T-cell (primary cell): ENCODE data around the gene PUS3. TPM values are rescaled to one million over a fixed set of nuclear protein-coding genes. Genes with fewer than 3 reads are reported as not detected.
A peak's percentile ranks its signal among the peaks of the same experiment; 100 is the strongest.

Source experiments
- ATAC-seq, 4 experiments: fragments of 200-7000 bp in 3 of 4; fragments of 150-1000 bp in 1 of 4; cut with Tn5 transposase; replicated peaks in 1 of 4; 1 replicate in 3 of 4; 2 replicates in 1 of 4; pipeline ENCODE4 v1.10.0; 2021; ENCODE audit warnings: moderate library complexity in 3 of 4, mild to moderate bottlenecking in 2 of 4, moderate number of reproducible peaks in 1 of 4
- CTCF ChIA-PET, 2 donors: fragments of 300-600 bp; sonication (Branson Sonifier 250); formaldehyde crosslinking; loops; one replicate each; lab custom pipeline; 2022; ENCODE audit warnings: antibody characterized with exemption in 2 of 2; lab: Charles Lee
- POLR2A ChIA-PET, 2 donors: fragments of 300-600 bp; sonication (Branson Sonifier 250); formaldehyde crosslinking; loops; one replicate each; lab custom pipeline; 2022; ENCODE audit warnings: antibody characterized with exemption in 2 of 2; lab: Charles Lee
- DNase-seq, 35 experiments: peaks; one replicate each; pipeline versions ENCODE4 v3.0.0 to v3.0.0-alpha.2; 2013 to 2023
- H3K27ac ChIP-seq: one replicate; pipeline ENCODE4 v1.5.1; 2013; ENCODE audit warnings: low read length
- H3K27me3 ChIP-seq, 2 experiments: replicated peaks in 1 of 2; 1 replicate in 1 of 2; 2 replicates in 1 of 2; pipeline versions ENCODE4 v1.6.1 to v1.7.0; 2013; ENCODE audit warnings: low read length in 1 of 2, mixed read lengths in 1 of 2; ENCODE audit not compliant: control insufficient read depth in 2 of 2, insufficient read depth in 2 of 2; ENCODE audit errors: extremely low read depth in 1 of 2
- H3K36me3 ChIP-seq, 2 donors: 1 replicate in 1 of 2; 2 replicates in 1 of 2; pipeline versions ENCODE4 v1.6.1 to v1.7.0; 2013; ENCODE audit warnings: low read length in 1 of 2; ENCODE audit not compliant: control insufficient read depth in 2 of 2, insufficient read depth in 1 of 2; ENCODE audit errors: extremely low read depth in 1 of 2
- H3K4me1 ChIP-seq, 2 experiments: 1 replicate in 1 of 2; 2 replicates in 1 of 2; pipeline versions ENCODE4 v1.6.1 to v1.7.0; 2013; ENCODE audit warnings: low read length in 2 of 2, mixed read lengths in 1 of 2; ENCODE audit not compliant: insufficient read depth in 2 of 2, control insufficient read depth in 1 of 2; ENCODE audit errors: extremely low read depth in 1 of 2
- H3K4me3 ChIP-seq, 2 donors: 1 replicate in 1 of 2; 2 replicates in 1 of 2; pipeline versions ENCODE4 v1.5.1 to v1.7.0; 2013; ENCODE audit warnings: mild to moderate bottlenecking in 2 of 2, low read length in 1 of 2, moderate library complexity in 1 of 2; ENCODE audit not compliant: control insufficient read depth in 1 of 2; ENCODE audit errors: extremely low read depth in 1 of 2
- H3K9me3 ChIP-seq: 2 replicates; pipeline ENCODE4 v1.7.0; 2013
- H3K27ac Mint-ChIP-seq, 2 donors: one replicate each; pipeline ENCODE4 v1.8.0; 2020 to 2021; ENCODE audit warnings: mild to moderate bottlenecking in 2 of 2, mixed read lengths in 2 of 2
- H3K27me3 Mint-ChIP-seq, 2 donors: one replicate each; pipeline ENCODE4 v1.8.0; 2021 to 2022; ENCODE audit warnings: mixed read lengths in 2 of 2
- H3K36me3 Mint-ChIP-seq: one replicate; pipeline ENCODE4 v1.8.0; 2021; ENCODE audit warnings: mixed read lengths
- H3K4me1 Mint-ChIP-seq, 3 donors: one replicate each; pipeline ENCODE4 v1.8.0; 2020 to 2022; ENCODE audit warnings: mixed read lengths in 3 of 3, mild to moderate bottlenecking in 1 of 3
- H3K4me3 Mint-ChIP-seq, 3 donors: one replicate each; pipeline ENCODE4 v1.8.0; 2020 to 2022; ENCODE audit warnings: mild to moderate bottlenecking in 3 of 3, mixed read lengths in 3 of 3, moderate library complexity in 3 of 3
- H3K9me3 Mint-ChIP-seq, 3 donors: one replicate each; pipeline ENCODE4 v1.8.0; 2020 to 2022; ENCODE audit warnings: mixed read lengths in 3 of 3
- WGBS: methylation state at CpG from one replicate; pipeline ENCODE4 v1.1.5; 2013; ENCODE audit warnings: missing lambda C conversion rate; ENCODE audit not compliant: insufficient coverage; 5-methylcytosine and 5-hydroxymethylcytosine counted together
- total RNA-seq, 35 experiments: library from RNA in 6 of 35; stranded (reverse) in 6 of 35; fragments of 120-200 nt in 1 of 35; gene quantifications; one replicate each; pipeline versions ENCODE4 v1.2.1 to v1.2.4 and lab custom pipeline; 2013 to 2026

PUS3 gene
- total RNA-seq, 5 donors from 2014 or later (not counting 1 experiment from before 2014, with no cell fraction given): 5.2 to 14.6 (median 11.5) TPM

DNA sequence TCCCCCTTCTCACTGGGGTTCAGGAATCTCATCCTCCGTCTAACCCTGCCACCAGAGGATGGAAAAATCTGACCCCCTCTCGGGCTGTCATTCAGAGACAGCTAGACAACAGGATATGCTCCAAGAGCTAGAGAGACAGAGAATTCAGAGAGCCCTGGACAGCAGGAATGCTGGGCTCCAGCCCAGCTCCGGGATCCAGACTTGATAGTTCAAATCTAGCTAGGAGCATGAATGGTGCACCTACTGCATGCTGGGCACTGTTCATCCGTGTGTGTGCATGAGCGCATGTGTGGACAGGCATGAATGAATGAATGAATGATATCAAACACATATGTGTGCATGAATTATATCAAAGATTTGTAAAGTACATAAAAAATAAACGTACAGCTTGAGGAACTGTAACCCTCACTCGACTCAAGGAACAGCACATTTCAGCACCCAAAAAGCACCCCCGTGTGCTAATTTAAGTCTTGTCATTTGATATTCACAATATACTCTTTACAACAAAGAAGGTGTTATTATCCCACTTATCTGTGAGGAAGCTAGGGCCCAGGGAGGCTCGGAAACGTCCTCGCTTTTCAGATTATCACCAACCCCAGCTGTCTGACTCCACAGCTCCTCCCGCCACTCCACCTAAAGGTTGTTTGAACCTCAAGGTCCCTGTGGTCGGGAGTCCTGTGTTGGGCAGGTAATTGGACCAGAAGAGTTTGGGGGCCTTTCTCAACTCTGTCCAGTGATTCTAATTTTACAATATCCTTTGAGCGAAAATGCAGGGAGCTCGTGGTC is 42.2 kb upstream of the PUS3 start:
- H3K4me1 Mint-ChIP-seq: peaks cover 3 to 7% (median 6%) of the 10 kb centered on the region in 3 donors
- ATAC-seq: no peak
- H3K36me3 ChIP-seq: no peaks in the 10 kb centered on the region
- peak in 1 of 35 experiments; percentile 7 for DNase-seq
- peaks cover 0 to 35% of the 10 kb centered on the region in 2 experiments for H3K27me3 ChIP-seq
- H3K27ac Mint-ChIP-seq: no peak overlapping the region
- H3K4me1 ChIP-seq: peaks cover 0 to 4% of the 10 kb centered on the region in 2 experiments
- CTCF ChIA-PET: interaction anchor here (0.7 to 1.0 kb wide), 2 partner anchors 20 to 249 kb away, joined by 3 read pairs; no protein-coding TSS in a partner anchor
- POLR2A ChIA-PET: interaction anchor here in 1 of 2 donors (0.7 kb wide), 1 partner anchor 1178 kb away, joined by 3 read pairs; no protein-coding TSS in a partner anchor
- no peaks in the 10 kb centered on the region for H3K36me3 Mint-ChIP-seq
- H3K9me3 Mint-ChIP-seq: no peaks in the 10 kb centered on the region
- H3K4me3 Mint-ChIP-seq: no peak overlapping the region
- peaks cover 0 to 8% of the 10 kb centered on the region in 2 donors for H3K27me3 Mint-ChIP-seq
- H3K4me3 ChIP-seq: no peak overlapping the region
- no peaks in the 10 kb centered on the region for H3K9me3 ChIP-seq
- no peak overlapping the region for H3K27ac ChIP-seq
- WGBS: 55% methylated on average over 4 of the region's 15 CpGs

DNA sequence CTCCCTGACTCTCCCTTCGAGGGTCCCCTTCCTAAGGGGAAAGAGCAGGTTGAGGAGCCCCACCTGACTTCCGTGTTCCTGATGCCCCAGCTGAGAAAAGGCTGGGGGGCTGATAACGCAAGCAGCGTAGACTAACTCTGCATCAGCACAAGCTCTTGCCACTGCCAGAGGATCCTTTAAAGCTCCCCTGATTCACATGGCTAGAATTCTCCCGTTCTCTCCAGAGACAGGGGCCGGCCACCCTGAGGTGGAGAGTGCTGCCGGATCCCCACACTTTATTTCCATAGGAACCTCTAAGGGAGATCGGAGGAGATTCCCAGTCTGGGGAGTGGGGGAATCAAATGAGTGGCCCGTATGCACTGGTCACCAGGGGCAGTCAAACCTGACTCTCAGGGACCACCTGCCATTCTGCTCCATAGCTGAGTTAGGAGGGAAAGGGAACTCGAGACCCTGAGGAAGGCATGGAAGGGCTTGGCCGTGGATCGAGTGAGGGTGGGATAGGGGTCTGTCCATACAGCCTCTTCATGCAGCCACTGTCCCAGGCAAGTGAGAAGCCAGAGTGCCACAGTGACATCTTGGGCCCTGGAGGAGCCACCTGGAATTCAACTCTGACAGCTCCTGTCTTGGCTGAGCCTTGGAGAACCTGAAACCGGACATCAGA is 41.5 kb upstream of the PUS3 start:
- Mint-ChIP-seq H3K27me3 (peaks cover 0 to 7% of the 10 kb centered on the region in 2 donors), H3K9me3 (no peaks in the 10 kb centered on the region)

DNA sequence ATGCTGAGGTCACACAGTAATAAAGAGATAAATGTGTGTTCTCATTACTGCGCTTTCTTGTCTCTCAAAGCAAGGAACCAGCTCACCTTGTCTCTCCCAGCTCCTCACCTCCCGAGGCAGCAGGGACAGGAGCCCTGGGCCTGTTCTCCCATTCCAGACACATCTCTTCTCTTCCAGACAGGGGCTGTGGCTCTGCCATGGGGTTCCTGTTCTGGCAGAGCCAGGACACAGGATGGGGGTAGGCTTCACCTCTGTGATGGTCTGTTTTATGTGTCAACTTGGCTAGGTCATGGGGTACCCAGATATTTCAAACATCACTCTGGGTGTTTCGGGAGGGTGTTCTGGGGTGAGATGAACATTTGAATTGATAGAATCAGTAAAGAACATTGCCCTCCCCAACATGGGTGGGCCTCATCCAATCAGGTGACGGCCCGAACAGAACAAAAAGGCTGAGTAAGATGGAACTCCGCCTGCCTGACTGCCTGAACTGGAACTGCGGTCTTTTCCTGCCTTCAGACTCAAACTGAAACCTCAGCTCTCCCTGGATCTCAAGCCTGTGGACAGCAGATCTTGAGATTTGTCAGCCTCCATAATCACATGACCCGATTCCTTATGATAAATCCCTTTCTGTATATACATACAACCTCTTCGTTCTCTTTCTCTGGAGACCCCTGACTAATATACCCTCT is 40.8 kb upstream of the PUS3 start:
- Mint-ChIP-seq H3K27me3 (peaks cover 0 to 4% of the 10 kb centered on the region in 2 donors), H3K4me1 (peaks cover 5 to 10% (median 8%) of the 10 kb centered on the region in 3 donors), H3K36me3 (no peaks in the 10 kb centered on the region), H3K9me3 (no peaks in the 10 kb centered on the region), H3K27ac (no peak overlapping the region), H3K4me3 (no peak overlapping the region)
- ChIA-PET POLR2A (interaction anchor here in 1 of 2 donors (0.7 kb wide), 1 partner anchor 64 kb away, joined by 4 read pairs; no protein-coding TSS in a partner anchor), CTCF (interaction anchor here (0.5 to 1.5 kb wide), 4 partner anchors 12 to 541 kb away, joined by 3 to 5 read pairs (median 4); no protein-coding TSS in a partner anchor)
- ATAC-seq (no peak), DNase-seq (no peak)
- peaks cover 0 to 31% of the 10 kb centered on the region in 2 experiments for H3K27me3 ChIP-seq
- WGBS: 63% methylated on average over 5 of the region's 9 CpGs
- H3K36me3 ChIP-seq: no peaks in the 10 kb centered on the region
- H3K4me3 ChIP-seq: no peak overlapping the region
- H3K27ac ChIP-seq: no peak overlapping the region
- no peaks in the 10 kb centered on the region for H3K9me3 ChIP-seq
- H3K4me1 ChIP-seq: peaks cover 0 to 4% of the 10 kb centered on the region in 2 experiments

More for the DNA sequence above, 41.5 kb upstream of the PUS3 start:
- H3K36me3 Mint-ChIP-seq: no peaks in the 10 kb centered on the region
- H3K4me3 ChIP-seq: no peak overlapping the region
- ATAC-seq (no peak), DNase-seq (no peak)
- H3K27ac Mint-ChIP-seq: no peak overlapping the region
- peaks cover 0 to 30% of the 10 kb centered on the region in 2 experiments for H3K27me3 ChIP-seq
- H3K4me1 Mint-ChIP-seq: peaks cover 3 to 7% (median 6%) of the 10 kb centered on the region in 3 donors
- H3K36me3 ChIP-seq: no peaks in the 10 kb centered on the region
- H3K4me3 Mint-ChIP-seq: no peak overlapping the region
- ChIA-PET CTCF (interaction anchor here in 1 of 2 donors (1.0 kb wide), 1 partner anchor 249 kb away, joined by 3 read pairs; no protein-coding TSS in a partner anchor), POLR2A (interaction anchor here in 1 of 2 donors (0.7 kb wide), 1 partner anchor 1179 kb away, joined by 3 read pairs; no protein-coding TSS in a partner anchor)
- WGBS: 57% methylated on average over 5 of the region's 13 CpGs
- H3K9me3 ChIP-seq: no peaks in the 10 kb centered on the region
- no peak overlapping the region for H3K27ac ChIP-seq
- peaks cover 0 to 4% of the 10 kb centered on the region in 2 experiments for H3K4me1 ChIP-seq

DNA sequence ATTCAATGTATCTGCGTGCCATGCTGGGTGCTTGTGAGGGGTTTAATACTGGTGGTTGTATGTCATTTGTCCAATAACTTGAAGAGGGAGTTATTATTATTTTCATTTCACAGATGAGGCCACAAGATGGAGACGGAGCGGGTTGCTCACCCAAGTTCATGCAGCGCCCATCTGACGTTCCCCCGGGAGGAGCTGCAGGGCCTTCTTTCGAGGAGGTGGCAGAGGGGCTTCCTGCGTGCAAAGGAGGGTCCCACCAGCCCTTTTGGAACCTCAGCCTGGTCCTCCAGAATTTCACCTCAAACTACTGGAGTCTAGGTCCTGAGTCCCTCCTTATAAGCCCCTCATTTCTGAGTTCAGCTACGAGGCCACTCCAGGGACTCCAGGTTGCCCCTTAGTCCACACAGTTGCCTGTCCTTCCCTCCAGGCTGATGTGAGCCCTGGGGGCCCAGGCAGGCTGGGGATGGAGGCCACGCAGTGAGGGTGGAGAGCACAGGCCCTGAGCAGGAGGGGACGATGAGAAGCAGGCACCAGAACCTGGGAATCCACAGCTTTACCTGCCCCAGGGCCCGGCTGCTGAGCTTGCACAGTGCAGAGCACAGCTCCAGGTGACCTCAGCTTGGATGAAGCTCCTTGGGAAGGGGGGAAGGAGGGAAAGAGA is 39.9 kb upstream of the PUS3 start:
- Mint-ChIP-seq H3K4me1 (peaks cover 11 to 16% (median 15%) of the 10 kb centered on the region in 3 donors), H3K4me3 (no peak overlapping the region), H3K36me3 (no peaks in the 10 kb centered on the region), H3K9me3 (no peaks in the 10 kb centered on the region), H3K27me3 (peaks cover 0 to 4% of the 10 kb centered on the region in 2 donors), H3K27ac (no peak overlapping the region)
- ATAC-seq (no peak), DNase-seq (peak in 1 of 35 experiments; percentile 9)
- 86% methylated on average over 8 of the region's 12 CpGs for WGBS
- no peak overlapping the region for H3K27ac ChIP-seq
- peaks cover 0 to 8% of the 10 kb centered on the region in 2 experiments for H3K4me1 ChIP-seq
- ChIA-PET CTCF (interaction anchor here (0.5 to 1.5 kb wide), 5 partner anchors 11 to 251 kb away, joined by 3 to 6 read pairs (median 4); no protein-coding TSS in a partner anchor), POLR2A (interaction anchor here in 1 of 2 donors (0.7 kb wide), 1 partner anchor 63 kb away, joined by 4 read pairs; no protein-coding TSS in a partner anchor)
- no peaks in the 10 kb centered on the region for H3K9me3 ChIP-seq
- peaks cover 0 to 25% of the 10 kb centered on the region in 2 experiments for H3K27me3 ChIP-seq
- H3K36me3 ChIP-seq: no peaks in the 10 kb centered on the region
- H3K4me3 ChIP-seq: no peak overlapping the region

DNA sequence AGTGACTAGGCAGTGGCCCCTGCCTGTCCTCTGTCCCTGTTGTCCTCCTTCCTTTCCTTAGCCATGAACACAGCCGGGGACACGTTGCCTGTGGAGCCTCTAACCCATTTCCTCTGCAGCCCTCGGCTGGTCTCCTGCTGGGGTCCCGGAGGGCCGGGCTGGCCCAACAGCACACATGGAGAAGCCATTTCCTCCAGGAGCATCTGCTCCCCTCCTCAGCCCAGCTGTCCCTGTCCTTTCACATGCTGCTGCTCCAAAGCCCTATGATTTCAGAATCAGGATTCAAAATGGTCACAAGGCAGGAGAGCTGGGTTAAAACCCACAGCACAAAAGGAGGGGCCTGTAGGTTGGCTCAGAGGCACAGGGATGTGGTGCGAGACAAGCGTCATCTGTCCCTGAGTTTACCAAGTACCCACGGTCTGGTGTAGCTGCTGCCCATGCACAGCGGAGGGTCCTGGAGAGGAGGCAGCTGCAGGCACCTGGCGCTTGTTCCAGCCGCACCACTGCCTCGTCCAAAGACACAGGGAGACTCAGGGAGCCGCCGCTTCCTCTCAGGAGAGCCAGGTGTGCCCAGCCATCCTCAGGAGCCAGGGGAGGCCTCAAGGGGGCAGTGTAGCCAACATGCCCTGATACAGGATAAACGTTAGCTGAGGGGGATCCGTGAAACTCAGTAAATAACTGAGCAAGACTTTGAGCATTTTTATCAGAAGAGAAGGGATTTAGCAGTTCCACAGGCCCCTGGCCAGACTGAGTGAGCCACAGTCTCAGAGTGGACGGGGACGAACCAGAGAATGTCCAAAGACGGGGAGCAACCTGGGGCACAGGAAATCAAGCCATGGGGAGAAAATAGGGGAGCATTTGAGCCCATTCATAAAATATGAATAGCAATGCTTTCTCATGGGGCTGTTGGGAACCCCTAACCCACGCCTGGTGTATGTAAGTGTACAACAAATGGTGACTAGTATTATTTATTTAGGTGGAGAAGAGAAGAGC is 38.9 kb upstream of the PUS3 start:
- ChIA-PET CTCF (interaction anchor here (0.5 to 1.5 kb wide), 5 partner anchors 10 to 277 kb away, joined by 3 to 8 read pairs (median 3); no protein-coding TSS in a partner anchor), POLR2A (no interaction called here)
- H3K9me3 ChIP-seq: no peaks in the 10 kb centered on the region
- H3K27me3 ChIP-seq: peaks cover 0 to 21% of the 10 kb centered on the region in 2 experiments
- H3K27ac ChIP-seq: no peak overlapping the region
- peaks cover 0 to 8% of the 10 kb centered on the region in 2 experiments for H3K4me1 ChIP-seq
- no peak overlapping the region for H3K27ac Mint-ChIP-seq
- no peak overlapping the region for H3K4me3 Mint-ChIP-seq
- peaks cover 11 to 16% (median 15%) of the 10 kb centered on the region in 3 donors for H3K4me1 Mint-ChIP-seq
- H3K36me3 Mint-ChIP-seq: no peaks in the 10 kb centered on the region
- peak; percentile 48 to 69 (median 66) for ATAC-seq
- 36% methylated on average over 17 of the region's 20 CpGs for WGBS
- H3K27me3 Mint-ChIP-seq: peaks cover 0 to 4% of the 10 kb centered on the region in 2 donors
- peak in 28 of 35 experiments; percentile 7 to 59 (median 29) for DNase-seq
- H3K4me3 ChIP-seq: no peak overlapping the region
- no peaks in the 10 kb centered on the region for H3K9me3 Mint-ChIP-seq
- H3K36me3 ChIP-seq: no peaks in the 10 kb centered on the region
